GM12874 (cell line): ENCODE data around the gene CERS1.

Experiments used
- CTCF ChIP-seq: IDR thresholded peaks from 2 replicates; pipeline ENCODE4 v1.5.1; 2011; ENCODE audit warnings: low read depth, mild to moderate bottlenecking, control low read depth, low read length, moderate library complexity; ENCODE audit not compliant: insufficient read depth

Gene CERS1

GRCh38 chr19:18939922-18940768, 44.2 kb upstream of the CERS1 start:
- no peak for TF ChIP-seq CTCF

- TF ChIP-seq CTCF = no peak
Measured at GRCh38 chr19:18939163-18939562, 43.2 kb upstream of the CERS1 start.

GRCh38 chr19:18933297-18933696, 37.3 kb upstream of the CERS1 start:
- no peak for TF ChIP-seq CTCF

GRCh38 chr19:18932216-18932841, 36.4 kb upstream of the CERS1 start:
- no peak for TF ChIP-seq CTCF

GRCh38 chr19:18931316-18932162, 35.6 kb upstream of the CERS1 start:
- no peak for TF ChIP-seq CTCF

GRCh38 chr19:18929311-18929710, 33.4 kb upstream of the CERS1 start:
- TF ChIP-seq CTCF = no peak

- TF ChIP-seq CTCF = no peak
Measured at GRCh38 chr19:18928018-18928805, 32.3 kb upstream of the CERS1 start.
